ENCODE data around the gene ITPRID2.

- no peak for TF ChIP-seq EZH2 (IDR thresholded peaks at IDR 0.05)
- no peak for TF ChIP-seq POLR2AphosphoS5 (IDR thresholded peaks at IDR 0.05; ENCODE audit: borderline replicate concordance, low read depth, low read length)
These were observed 61.1 kb downstream of the ITPRID2 start for GRCh38 chr2:181952404-181953226.
